ENCODE data around the gene TNNT2. TPM values are rescaled to one million over a fixed set of nuclear protein-coding genes. Genes with fewer than 3 reads are reported as not detected.

TNNT2 gene
- total and polyA plus RNA-seq, 2 of the 13 experiments (the other 11 are each of a cell fraction or from before 2014, with no cell fraction given) = 0.20 to 0.63 TPM

DNA sequence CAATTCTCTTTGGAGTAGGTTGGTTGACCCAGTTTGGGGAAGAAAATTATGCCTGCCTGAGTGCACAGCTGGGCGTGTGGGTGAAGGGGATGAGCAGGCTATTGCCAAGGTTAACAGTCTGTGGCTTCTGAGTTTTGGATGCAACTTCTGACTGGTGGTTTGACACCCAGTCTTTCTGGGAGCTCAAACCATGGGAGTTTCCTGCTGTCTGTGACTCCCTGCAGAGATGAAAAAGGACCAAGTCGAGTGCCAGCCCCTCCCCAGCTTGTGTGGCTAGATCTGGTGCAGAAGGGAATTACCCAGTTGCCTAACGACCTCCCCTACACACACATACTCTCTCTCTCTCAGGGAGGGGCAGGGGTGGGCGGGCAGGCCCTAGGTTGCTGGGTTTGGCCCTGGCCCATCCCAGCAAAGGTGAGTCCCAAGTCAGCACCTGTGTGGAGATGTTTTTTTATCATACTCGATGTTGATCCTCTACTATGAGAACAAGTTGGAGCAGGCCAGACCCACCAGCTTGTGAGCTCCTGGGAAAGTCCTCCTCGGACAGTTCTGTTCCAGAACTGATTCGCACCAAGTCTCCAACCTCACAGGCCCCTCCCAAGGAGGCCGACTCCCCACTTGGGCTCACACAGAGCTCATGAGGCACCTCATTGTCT is 66.0 kb downstream of the TNNT2 start:
- intact Hi-C loops (cut with micrococcal nuclease; ENCODE audit: unreplicated experiment) (no loop called here), in situ Hi-C loops (cut with HindIII; ENCODE audit: extremely low pct_ligation_motif_present, low pct_unique_long_range_greater_than_20kb) (no loop called here)
- FAIRE-seq (no peak), DNase-seq (ENCODE audit: low spot score) (no peak), ATAC-seq (no peak)
- 13% methylated on average over 5 of the region's 8 CpGs for WGBS (ENCODE audit: low lambda C conversion rate)
- Histone ChIP-seq H3K4me3 (replicated peaks in 1 of 3; ENCODE audit: insufficient read depth in 1 of 3, low read depth in 2 of 3, low read length in 3 of 3) (no peak overlapping the region), H3K36me3 (replicated peaks in 1 of 2; ENCODE audit: control insufficient read depth in 1 of 2, insufficient read depth in 2 of 2, low read length in 2 of 2) (no peaks in the 10 kb centered on the region), H2AFZ (ENCODE audit: low read length) (no peak overlapping the region), H3K27me3 (ENCODE audit: control insufficient read depth in 1 of 2, insufficient read depth in 2 of 2, low read length in 2 of 2) (peaks cover 0 to 16% of the 10 kb centered on the region in 2 experiments; a peak in 2 of 5 replicates), H3K4me2 (ENCODE audit: low read depth, low read length) (no peak overlapping the region), H4K20me1 (ENCODE audit: insufficient read depth, low read length) (no peaks in the 10 kb centered on the region), H3K79me2 (ENCODE audit: insufficient read depth, low read length) (no peaks in the 10 kb centered on the region), H3K9ac (ENCODE audit: insufficient read depth, low read depth, low read length) (no peak overlapping the region), H3K4me1 (ENCODE audit: insufficient read depth, low read length) (peaks cover 10% of the 10 kb centered on the region), H3K9me3 (ENCODE audit: low read length) (no peaks in the 10 kb centered on the region), H3K27ac (ENCODE audit: extremely low read length, insufficient read depth, low read length) (no peak overlapping the region)
- ChIA-PET CTCF (ENCODE audit: low intra/inter-chr PET ratio, low total read pairs) (no interaction called here), POLR2A (no interaction called here)
- no TSS peak for BruUV-seq (replicated peaks)
- TF ChIP-seq ZNF883 (CRISPR knock-in tag; IDR thresholded peaks at IDR 0.05; ENCODE audit: not compliant biosample characterization) = no peak
- no peak for TF ChIP-seq CENPT (CRISPR knock-in tag; IDR thresholded peaks at IDR 0.05; ENCODE audit: low read depth)
- no peak for TF ChIP-seq SIN3B (IDR thresholded peaks at IDR 0.05; ENCODE audit: low read length)
- no peak for TF ChIP-seq NR1H2 (CRISPR knock-in tag; IDR thresholded peaks at IDR 0.05; ENCODE audit: borderline replicate concordance, low read depth)
- no peak for TF ChIP-seq ZNF567 (CRISPR knock-in tag; IDR thresholded peaks at IDR 0.05; ENCODE audit: borderline replicate concordance)
- no peak for TF ChIP-seq ZNF670 (CRISPR knock-in tag; IDR thresholded peaks at IDR 0.05; ENCODE audit: borderline replicate concordance)
- no peak for TF ChIP-seq ZNF674 (CRISPR knock-in tag; IDR thresholded peaks at IDR 0.05; ENCODE audit: low read depth)
- no peak for TF ChIP-seq ZNF558 (CRISPR knock-in tag; IDR thresholded peaks at IDR 0.05; ENCODE audit: borderline replicate concordance)
- TF ChIP-seq HNF4G (IDR thresholded peaks at IDR 0.05; ENCODE audit: borderline replicate concordance, low read depth, low read length) = no peak
- TF ChIP-seq HNF4G (CRISPR knock-in tag; IDR thresholded peaks at IDR 0.05; ENCODE audit: borderline replicate concordance, low read depth) = no peak
- TF ChIP-seq NAIF1 (CRISPR knock-in tag; IDR thresholded peaks at IDR 0.05; ENCODE audit: borderline replicate concordance) = no peak
- no peak for TF ChIP-seq AHR (CRISPR knock-in tag; IDR thresholded peaks at IDR 0.05)
- no peak for TF ChIP-seq RARA (CRISPR knock-in tag; IDR thresholded peaks at IDR 0.05)
- no peak for TF ChIP-seq ZFP62 (CRISPR knock-in tag; IDR thresholded peaks at IDR 0.05)
- no peak for TF ChIP-seq ZNF235 (CRISPR knock-in tag; IDR thresholded peaks at IDR 0.05; ENCODE audit: borderline replicate concordance)
- TF ChIP-seq ZNF615 (CRISPR knock-in tag; IDR thresholded peaks at IDR 0.05; ENCODE audit: borderline replicate concordance) = no peak
- no peak for TF ChIP-seq ZNF24 (IDR thresholded peaks at IDR 0.05)
- TF ChIP-seq, protein P1, sequence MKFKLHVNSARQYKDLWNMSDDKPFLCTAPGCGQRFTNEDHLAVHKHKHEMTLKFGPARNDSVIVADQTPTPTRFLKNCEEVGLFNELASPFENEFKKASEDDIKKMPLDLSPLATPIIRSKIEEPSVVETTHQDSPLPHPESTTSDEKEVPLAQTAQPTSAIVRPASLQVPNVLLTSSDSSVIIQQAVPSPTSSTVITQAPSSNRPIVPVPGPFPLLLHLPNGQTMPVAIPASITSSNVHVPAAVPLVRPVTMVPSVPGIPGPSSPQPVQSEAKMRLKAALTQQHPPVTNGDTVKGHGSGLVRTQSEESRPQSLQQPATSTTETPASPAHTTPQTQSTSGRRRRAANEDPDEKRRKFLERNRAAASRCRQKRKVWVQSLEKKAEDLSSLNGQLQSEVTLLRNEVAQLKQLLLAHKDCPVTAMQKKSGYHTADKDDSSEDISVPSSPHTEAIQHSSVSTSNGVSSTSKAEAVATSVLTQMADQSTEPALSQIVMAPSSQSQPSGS (CRISPR knock-in tag; IDR thresholded peaks at IDR 0.05) = no peak
- no peak for TF ChIP-seq NFYB (CRISPR knock-in tag; IDR thresholded peaks at IDR 0.05)
- no peak for TF ChIP-seq ZFYVE20 (CRISPR knock-in tag; IDR thresholded peaks at IDR 0.05; ENCODE audit: borderline replicate concordance, low read depth)
